Heart left ventricle (tissue), 16 donors: Measurements from ENCODE around the gene SORCS1. TPM values are rescaled to one million over a fixed set of nuclear protein-coding genes. Genes with fewer than 3 reads are reported as not detected.

Experiments
- ATAC-seq, 4 donors: fragments of 200-7000 bp; cut with Tn5 transposase; one replicate each; pipeline ENCODE4 v1.9.1; 2020 to 2022; ENCODE audit warnings: moderate library complexity in 4 of 4, mild to moderate bottlenecking in 3 of 4, moderate number of reproducible peaks in 1 of 4
- DNase-seq, 5 donors: peaks; one replicate each; pipeline ENCODE4 v3.0.0-alpha.2; 2020
- H3K27ac ChIP-seq, 12 donors: fragments of 200-600 bp; sonication (generic) in 4 of 12; one replicate each; pipeline versions ENCODE4 v1.5.0 to v1.8.0; 2016 to 2022; ENCODE audit warnings: mild to moderate bottlenecking in 2 of 12
- H3K27me3 ChIP-seq, 9 donors: fragments of 200-600 bp; sonication (generic) in 2 of 9; one replicate each; pipeline versions ENCODE4 v1.5.1 to v1.8.0; 2016 to 2022; ENCODE audit warnings: mild to moderate bottlenecking in 3 of 9
- H3K36me3 ChIP-seq, 9 donors: fragments of 200-600 bp; sonication (generic) in 2 of 9; one replicate each; pipeline versions ENCODE4 v1.5.0 to v1.8.0; 2018 to 2022; ENCODE audit warnings: mild to moderate bottlenecking in 2 of 9
- H3K4me1 ChIP-seq, 12 donors: fragments of 200-600 bp; sonication (generic) in 4 of 12; one replicate each; pipeline versions ENCODE4 v1.5.0 to v1.8.0; 2016 to 2022; ENCODE audit warnings: mild to moderate bottlenecking in 3 of 12
- H3K4me3 ChIP-seq, 12 donors: fragments of 200-600 bp; sonication (generic) in 4 of 12; one replicate each; pipeline versions ENCODE4 v1.5.0 to v1.8.0; 2017 to 2022; ENCODE audit warnings: mild to moderate bottlenecking in 9 of 12, moderate library complexity in 4 of 12
- H3K9me3 ChIP-seq, 12 donors: fragments of 200-600 bp; sonication (generic) in 4 of 12; one replicate each; pipeline versions ENCODE4 v1.5.0 to v1.8.0; 2016 to 2022; ENCODE audit warnings: mild to moderate bottlenecking in 1 of 12
- POLR2A ChIP-seq, 2 donors: fragments of 450-650 bp; IDR thresholded peaks; one replicate each; pipeline ENCODE4 v1.6.1; 2017; ENCODE audit warnings: antibody characterized with exemption in 2 of 2, mild to moderate bottlenecking in 2 of 2, moderate library complexity in 2 of 2
- WGBS, 4 donors: extraction: QIAGEN DNeasy Blood & Tissue Kit in 2 of 4; methylation state at CpG; one replicate each; pipeline versions ENCODE4 v1.1.5 to v1.1.7; 2013 to 2018; 5-methylcytosine and 5-hydroxymethylcytosine counted together
- intact Hi-C, 10 donors: fragments of 100-400 bp; cut with DNase I; formaldehyde crosslinking; loops; one replicate each; pipeline versions ENCODE4 v1.11.1 to v1.14.2; 2022
- polyA plus RNA-seq, 2 donors: library from polyadenylated mRNA; stranded (reverse); fragments of 200-250 nt; gene quantifications; one replicate each; pipeline ENCODE4 v1.2.3, GENCODE V29; 2013
- total RNA-seq, 9 donors: library from RNA; depleted of rRNA in 2 of 9; stranded (reverse); fragments of >200 nt in 2 of 9; fragmentation: NEBNext Ultra II Directional in 3 of 9; extraction: Animal tissue kit (Norgen Biotek cat#: 25700) in 3 of 9; gene quantifications; one replicate each; pipeline versions ENCODE4 v1.1.0 to v1.2.4, GENCODE V29; 2016 to 2023
- TF ChIP-seq, protein P1 (sequence below), 12 donors: fragments of 200-600 bp; sonication (generic) in 4 of 12; IDR thresholded peaks; one replicate each; pipeline versions ENCODE4 v1.5.0 to v1.8.0; 2018 to 2022; ENCODE audit warnings: antibody characterized with exemption in 12 of 12, mild to moderate bottlenecking in 5 of 12
- donor health status: ischemic (EF 13 %, LVEDD 7.1; RV severe dilation, severe dysfunction).
- donor health status: healthy with polysubstance abuse.
- donor health status: DM: no; HTN: yes; CAD: no.
- donor health status: DM: no; HTN: no; CAD: no.
- donor health status: ischemic (EF 25% LVEDD 6.9; RV normal size, moderate dysfunction).
- donor health status: ischemic (EF 25% LVEDD 5.7; RV mildly dilated, moderate dysfunction).
- donor health status: healthy.
- donor health status: DM: yes; HTN: yes; CAD: no.
- donor health status: ischemic (EF 35%, LVEDD 5.7; RV mildly dilated, moderate dysfunction).
- donor health status: nonischemic (EF 11% LVEDD 7.7; RV severe dilation, severe dysfunction).
- donor health status: DM: yes; HTN: yes; CAD: no.
- donor health status: PGD.
- donor health status: ischemic (EF 29% LVEDD 5.4; RV normal size, mild dysfunction).
- donor health status: nonischemic (EF 23%, LVEDD 6.1; RV moderate dilation, normal function).

SORCS1 gene
- total and polyA plus RNA-seq, 11 donors, result 0.23 to 5.7 (median 1.1) TPM

DNA sequence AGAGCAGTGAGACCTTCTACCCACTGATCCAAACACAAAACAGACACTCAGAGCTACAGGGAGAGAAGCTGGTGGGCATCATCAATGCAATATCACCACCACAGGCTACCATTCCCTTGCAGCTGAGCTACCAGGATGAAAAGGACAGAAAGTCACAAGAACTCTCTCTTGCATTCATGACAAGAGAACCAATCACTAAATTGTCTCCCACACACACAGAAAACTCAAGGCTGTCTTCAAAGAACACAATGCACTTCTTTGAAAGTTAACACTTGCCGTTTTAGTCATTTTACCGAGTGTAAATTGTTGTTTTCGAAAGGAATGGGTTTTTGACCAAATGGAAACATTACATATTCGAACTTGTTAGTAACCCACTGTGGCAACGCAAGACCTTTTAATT, 626.6 kb downstream of the SORCS1 start:
- no peak for TF ChIP-seq POLR2A (IDR thresholded peaks at IDR 0.05)
- TF ChIP-seq, protein P1, sequence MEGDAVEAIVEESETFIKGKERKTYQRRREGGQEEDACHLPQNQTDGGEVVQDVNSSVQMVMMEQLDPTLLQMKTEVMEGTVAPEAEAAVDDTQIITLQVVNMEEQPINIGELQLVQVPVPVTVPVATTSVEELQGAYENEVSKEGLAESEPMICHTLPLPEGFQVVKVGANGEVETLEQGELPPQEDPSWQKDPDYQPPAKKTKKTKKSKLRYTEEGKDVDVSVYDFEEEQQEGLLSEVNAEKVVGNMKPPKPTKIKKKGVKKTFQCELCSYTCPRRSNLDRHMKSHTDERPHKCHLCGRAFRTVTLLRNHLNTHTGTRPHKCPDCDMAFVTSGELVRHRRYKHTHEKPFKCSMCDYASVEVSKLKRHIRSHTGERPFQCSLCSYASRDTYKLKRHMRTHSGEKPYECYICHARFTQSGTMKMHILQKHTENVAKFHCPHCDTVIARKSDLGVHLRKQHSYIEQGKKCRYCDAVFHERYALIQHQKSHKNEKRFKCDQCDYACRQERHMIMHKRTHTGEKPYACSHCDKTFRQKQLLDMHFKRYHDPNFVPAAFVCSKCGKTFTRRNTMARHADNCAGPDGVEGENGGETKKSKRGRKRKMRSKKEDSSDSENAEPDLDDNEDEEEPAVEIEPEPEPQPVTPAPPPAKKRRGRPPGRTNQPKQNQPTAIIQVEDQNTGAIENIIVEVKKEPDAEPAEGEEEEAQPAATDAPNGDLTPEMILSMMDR (IDR thresholded peaks at IDR 0.05), result no peak
- intact Hi-C loops, result no loop called here
- H3K4me1 ChIP-seq, result no peaks in the 10 kb centered on the region
- DNase-seq, result no peak
- no peaks in the 10 kb centered on the region for H3K36me3 ChIP-seq
- no peak overlapping the region for H3K4me3 ChIP-seq
- no peak for ATAC-seq
- 76 to 85% (median 78%) methylated on average over 5 of the region's 5 CpGs for WGBS, 4 donors
- H3K27ac ChIP-seq, result no peak overlapping the region
- no peaks in the 10 kb centered on the region for H3K27me3 ChIP-seq
- no peaks in the 10 kb centered on the region for H3K9me3 ChIP-seq

DNA sequence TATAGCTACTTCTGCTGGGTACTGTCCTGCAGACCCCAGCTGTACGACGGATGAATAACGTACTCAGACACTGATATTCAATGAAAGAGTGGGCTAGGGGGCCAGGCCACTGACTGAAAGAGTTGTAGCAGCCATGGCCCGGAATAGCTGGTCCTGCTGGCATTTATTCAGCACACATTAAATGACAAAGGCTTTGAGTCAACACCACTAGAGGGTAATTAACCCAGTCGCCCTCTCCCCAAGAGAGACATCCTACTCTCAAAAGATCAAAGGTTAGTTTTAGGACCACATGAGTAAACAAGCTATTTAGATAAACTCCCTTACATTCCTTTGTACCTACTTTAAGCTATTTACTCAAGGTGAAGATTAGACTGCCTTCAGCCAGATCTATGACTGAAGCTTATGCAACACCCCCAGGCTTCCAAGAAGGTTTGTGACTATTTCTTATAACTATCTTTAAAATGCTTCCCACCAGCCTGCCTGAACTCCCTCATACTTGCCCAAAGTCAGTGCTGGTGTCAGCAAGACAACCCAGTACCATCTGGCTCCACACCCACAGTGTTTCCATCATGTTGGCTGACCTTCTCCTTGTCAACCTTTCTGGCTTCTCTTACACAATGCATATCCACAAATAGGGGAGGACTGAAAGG, 629.1 kb downstream of the SORCS1 start:
- Histone ChIP-seq H3K27ac (no peak overlapping the region), H3K4me3 (no peak overlapping the region), H3K9me3 (no peaks in the 10 kb centered on the region), H3K27me3 (peaks cover 0 to 3% (median 0%) of the 10 kb centered on the region in 9 donors), H3K36me3 (no peaks in the 10 kb centered on the region), H3K4me1 (no peaks in the 10 kb centered on the region)
- DNase-seq, result no peak
- no peak for TF ChIP-seq POLR2A (IDR thresholded peaks at IDR 0.05)
- TF ChIP-seq, protein P1 (IDR thresholded peaks at IDR 0.05), result no peak
- WGBS, 4 donors, result 75 to 84% (median 82%) methylated on average over 5 of the region's 5 CpGs
- intact Hi-C loops, result no loop called here
- no peak for ATAC-seq

DNA sequence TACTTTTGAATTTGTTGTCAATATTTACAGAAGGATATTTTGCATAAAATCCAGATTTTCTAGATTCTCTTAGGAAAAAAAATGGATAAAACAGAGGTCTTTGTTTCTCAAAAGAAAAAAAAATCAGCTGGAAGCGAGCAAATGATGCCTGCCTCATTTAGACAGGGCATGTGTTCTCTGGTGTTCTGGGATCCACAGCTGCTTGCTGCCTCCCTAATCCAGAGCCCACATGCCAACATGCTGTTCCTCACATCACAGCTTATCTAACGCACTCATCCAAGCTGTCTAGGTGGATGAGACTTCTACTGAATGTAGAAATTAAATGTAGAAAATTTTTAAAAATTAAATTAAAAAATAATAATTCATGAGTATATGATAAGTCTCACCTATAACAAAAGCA, 630.1 kb downstream of the SORCS1 start:
- DNase-seq (no peak), ATAC-seq (no peak)
- no peak overlapping the region for H3K27ac ChIP-seq
- 76 to 87% (median 86%) methylated on average over 2 of the region's 2 CpGs for WGBS, 4 donors
- peaks cover 0 to 3% (median 0%) of the 10 kb centered on the region in 9 donors for H3K27me3 ChIP-seq
- H3K4me1 ChIP-seq, result no peaks in the 10 kb centered on the region
- H3K36me3 ChIP-seq, result no peaks in the 10 kb centered on the region
- no peak overlapping the region for H3K4me3 ChIP-seq
- intact Hi-C loops, result no loop called here
- H3K9me3 ChIP-seq, result no peaks in the 10 kb centered on the region
- no peak for TF ChIP-seq POLR2A (IDR thresholded peaks at IDR 0.05)
- TF ChIP-seq, protein P1 (IDR thresholded peaks at IDR 0.05), result no peak

DNA sequence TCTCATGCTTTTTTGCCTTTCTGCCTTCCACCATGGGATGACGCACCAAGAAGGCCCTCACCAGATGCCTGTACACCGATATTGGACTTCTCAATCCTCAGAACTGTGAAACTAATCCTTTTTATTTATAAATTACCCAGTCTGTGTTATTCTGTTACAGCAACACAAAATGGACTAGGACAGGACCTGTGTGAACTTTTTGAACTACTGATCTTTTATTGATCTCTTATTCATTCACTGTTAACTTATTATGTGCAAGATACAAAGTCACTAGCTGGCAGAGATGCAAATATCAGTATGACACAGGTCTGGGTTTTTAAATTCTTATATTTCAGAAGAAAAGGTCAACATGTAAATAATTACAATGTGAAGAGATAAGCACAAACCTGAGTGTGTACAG, 635.8 kb downstream of the SORCS1 start:
- no peak overlapping the region for H3K4me3 ChIP-seq
- no peaks in the 10 kb centered on the region for H3K36me3 ChIP-seq
- H3K4me1 ChIP-seq, result no peaks in the 10 kb centered on the region
- DNase-seq (no peak), ATAC-seq (no peak)
- peaks cover 0 to 3% (median 0%) of the 10 kb centered on the region in 9 donors for H3K27me3 ChIP-seq
- TF ChIP-seq POLR2A (IDR thresholded peaks at IDR 0.05), result no peak
- TF ChIP-seq, protein P1 (IDR thresholded peaks at IDR 0.05), result no peak
- no peaks in the 10 kb centered on the region for H3K9me3 ChIP-seq
- H3K27ac ChIP-seq, result no peak overlapping the region
- 87 to 97% (median 91%) methylated on average over 2 of the region's 2 CpGs for whole genome bisulfite sequencing, 4 donors
- intact Hi-C loops, result loop anchor here in 1 of 10 donors (5.0 kb wide), 1 partner anchor 111 kb away; no protein-coding TSS in a partner anchor
